LNCAP (cell line): ENCODE measurements around the gene KRT76.

ENCODE experiments used
- TF ChIP-seq, protein P1 (sequence below): fragments of 450-650 bp; IDR thresholded peaks from 2 replicates; pipeline ENCODE4 v1.5.1; 2017; ENCODE audit warnings: mild to moderate bottlenecking

KRT76 gene

DNA sequence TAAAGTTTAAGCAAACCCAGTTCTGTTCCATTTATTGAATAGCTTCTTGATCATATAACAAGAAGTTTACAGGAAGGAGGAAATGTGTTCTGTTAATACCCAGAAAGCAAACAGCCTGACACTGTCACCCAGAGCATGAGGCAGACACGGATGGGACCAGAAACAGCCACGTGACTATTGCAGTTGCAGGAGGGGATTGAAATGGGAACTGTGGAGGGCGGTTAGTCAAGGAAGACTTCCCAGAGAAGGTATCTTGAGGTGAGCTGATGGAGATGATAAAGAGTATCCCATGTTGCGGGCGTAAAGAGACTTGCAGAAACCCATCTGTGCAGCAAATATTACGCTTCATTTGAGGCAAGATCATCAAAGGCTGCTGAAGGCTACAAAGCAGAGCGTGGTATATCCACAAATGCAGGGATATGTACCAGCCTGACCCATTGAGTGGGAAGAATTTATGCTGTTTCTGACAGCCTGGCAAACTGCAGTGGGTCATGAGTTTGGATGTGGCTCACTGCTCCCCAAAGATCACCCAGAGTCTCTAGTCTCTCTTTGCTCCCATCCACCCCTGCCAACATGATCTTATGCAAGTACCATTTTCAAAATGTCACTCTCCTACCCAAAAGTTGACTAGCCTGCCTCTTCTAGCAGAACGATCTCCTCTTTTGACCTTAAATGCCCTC, 20.7 kb downstream of the KRT76 start:
- TF ChIP-seq, protein P1, sequence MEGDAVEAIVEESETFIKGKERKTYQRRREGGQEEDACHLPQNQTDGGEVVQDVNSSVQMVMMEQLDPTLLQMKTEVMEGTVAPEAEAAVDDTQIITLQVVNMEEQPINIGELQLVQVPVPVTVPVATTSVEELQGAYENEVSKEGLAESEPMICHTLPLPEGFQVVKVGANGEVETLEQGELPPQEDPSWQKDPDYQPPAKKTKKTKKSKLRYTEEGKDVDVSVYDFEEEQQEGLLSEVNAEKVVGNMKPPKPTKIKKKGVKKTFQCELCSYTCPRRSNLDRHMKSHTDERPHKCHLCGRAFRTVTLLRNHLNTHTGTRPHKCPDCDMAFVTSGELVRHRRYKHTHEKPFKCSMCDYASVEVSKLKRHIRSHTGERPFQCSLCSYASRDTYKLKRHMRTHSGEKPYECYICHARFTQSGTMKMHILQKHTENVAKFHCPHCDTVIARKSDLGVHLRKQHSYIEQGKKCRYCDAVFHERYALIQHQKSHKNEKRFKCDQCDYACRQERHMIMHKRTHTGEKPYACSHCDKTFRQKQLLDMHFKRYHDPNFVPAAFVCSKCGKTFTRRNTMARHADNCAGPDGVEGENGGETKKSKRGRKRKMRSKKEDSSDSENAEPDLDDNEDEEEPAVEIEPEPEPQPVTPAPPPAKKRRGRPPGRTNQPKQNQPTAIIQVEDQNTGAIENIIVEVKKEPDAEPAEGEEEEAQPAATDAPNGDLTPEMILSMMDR, result no peak

DNA sequence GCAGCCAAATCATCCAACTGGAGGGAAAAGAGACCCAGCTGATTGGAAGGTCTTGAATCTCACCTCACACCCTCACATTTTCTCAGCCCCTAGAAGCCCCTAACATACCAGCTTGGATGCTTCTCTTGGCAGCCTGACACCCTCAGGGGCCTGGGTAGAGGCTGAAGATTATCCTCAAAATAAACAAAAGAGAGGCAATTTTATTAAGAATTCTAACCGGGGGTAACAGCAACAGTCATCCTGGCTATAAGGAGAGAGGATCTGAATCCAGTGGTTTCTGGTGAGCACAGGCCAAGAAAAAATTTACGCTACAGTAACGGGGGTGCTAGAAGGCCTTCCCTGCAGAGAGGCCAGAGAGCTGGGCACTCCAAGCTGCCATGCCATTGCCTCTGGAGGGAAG, 21.6 kb downstream of the KRT76 start:
- TF ChIP-seq, protein P1, result no peak

DNA sequence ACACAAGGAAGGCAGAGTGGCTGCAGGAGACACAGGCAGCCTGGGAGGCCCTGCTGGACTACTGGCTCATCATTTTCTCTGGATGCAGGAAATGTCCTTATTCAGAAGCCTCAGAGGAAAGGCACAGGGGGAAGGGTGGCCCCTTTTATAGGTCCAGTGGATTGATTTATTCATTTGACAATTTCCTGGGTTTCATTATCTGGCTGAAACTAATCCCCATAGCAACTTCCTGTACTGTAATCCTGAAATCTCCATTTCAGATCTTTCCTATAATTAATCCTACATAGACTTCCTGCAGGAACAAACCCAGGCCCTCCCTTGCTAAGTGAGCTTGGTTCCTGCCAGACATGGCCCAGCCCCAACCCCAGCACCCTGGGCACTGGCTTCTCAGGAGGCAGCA, 23.0 kb downstream of the KRT76 start:
- TF ChIP-seq, protein P1, result no peak

DNA sequence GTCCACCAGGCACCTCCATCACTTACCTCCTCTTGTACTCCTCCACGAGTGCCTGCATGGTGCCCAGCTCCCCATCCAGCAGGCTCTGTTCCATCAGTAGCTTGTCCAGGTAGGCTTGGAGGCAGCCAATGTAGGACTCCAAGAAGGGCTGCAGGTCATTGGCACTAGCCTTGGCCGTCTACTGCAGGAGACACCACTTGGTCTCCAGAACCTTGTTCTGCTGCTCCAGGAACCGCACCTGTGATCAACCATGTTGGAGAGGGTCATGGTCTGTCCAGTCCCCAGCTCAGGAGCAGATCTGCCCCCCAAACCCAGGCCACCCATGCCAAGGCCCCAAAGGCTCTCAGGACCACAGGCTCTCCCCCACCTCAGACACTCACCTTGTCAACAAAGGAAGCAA, 23.9 kb downstream of the KRT76 start:
- TF ChIP-seq, protein P1, result no peak

DNA sequence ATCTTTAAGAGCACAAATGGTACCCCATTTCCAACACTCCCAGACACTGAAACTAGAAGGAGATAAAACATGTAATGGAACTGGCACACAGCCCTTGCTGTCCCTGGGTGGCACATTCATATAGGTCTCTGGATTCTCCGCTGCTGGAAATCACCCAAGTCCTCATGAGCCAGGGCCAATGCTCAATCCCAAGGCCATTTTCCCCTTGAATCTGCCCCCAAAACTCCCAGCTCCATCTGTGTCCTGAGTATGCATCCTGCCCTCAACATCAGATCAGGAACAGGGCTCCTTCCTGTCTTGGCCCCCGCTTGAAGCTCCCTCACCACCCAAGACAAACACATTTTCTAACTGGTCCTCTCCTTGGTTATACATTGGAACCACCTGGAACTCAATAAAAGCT, 24.6 kb downstream of the KRT76 start:
- TF ChIP-seq, protein P1, result no peak

DNA sequence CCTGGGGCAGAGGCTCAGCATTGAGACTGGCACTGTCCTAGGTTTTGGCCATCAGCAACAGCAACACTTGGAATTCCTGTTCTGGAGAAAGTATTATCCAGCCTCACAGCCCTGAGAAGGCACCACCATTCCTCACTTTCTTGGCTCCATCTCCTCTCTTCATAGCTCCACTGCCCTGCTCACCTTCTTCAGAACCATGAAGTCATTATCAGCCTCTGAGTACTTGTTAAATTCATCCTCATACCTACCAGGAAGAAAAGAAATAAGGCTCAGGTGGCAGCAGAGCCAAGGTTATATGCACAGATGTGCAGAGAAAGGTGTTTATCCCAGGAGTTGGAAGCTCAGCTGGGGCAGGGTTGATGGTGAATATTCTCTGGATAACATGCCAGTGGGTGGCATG, 25.4 kb downstream of the KRT76 start:
- TF ChIP-seq, protein P1, result no peak

DNA sequence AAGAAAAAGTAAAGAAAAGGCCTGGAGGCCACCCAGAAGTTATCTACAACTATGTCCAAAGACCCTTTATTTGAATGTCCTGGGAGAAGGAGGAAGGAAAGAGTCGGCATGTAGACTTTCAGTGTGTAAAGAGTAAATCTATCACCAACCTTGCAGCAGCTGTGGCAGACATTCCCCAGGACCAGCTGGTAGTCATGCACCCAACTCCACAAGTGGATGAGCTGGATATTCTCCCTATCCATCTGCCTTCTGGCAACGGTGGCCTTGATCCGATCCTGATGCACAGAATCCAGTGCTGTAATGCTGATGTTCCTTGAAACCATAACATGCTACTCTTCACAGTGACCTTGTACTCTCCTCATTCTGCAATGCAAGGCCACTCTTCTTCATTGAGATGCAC, 27.3 kb downstream of the KRT76 start:
- TF ChIP-seq, protein P1, result no peak

DNA sequence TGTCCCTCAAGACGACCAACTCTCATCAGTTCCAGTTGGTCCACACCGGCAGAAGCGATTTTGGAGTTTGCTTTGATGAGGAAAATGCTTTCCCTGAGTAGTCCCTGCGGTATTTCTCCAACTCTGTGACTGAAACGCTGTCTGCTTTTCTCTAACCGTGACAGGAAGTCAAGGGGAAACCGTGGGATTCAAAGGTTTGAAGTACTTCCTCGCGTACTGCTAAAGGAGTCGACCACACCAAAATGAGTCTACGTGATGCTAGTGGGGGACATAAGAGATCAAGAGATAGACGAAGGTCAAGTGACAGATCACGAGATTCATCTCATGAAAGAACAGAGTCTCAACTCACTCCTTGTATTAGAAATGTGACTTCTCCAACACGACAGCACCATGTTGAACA, 28.6 kb downstream of the KRT76 start:
- TF ChIP-seq, protein P1, result no peak
